Nephron progenitor cell (in vitro differentiated cells): ENCODE data around the gene HMCN1.

Experiments
- DNase-seq: peaks from one replicate; pipeline ENCODE4 v3.0.0; 2021
- H3K27ac Mint-ChIP-seq: 2 replicates; pipeline ENCODE4 v1.8.0; 2021; ENCODE audit warnings: mild to moderate bottlenecking, moderate library complexity, mixed read lengths
- H3K27me3 Mint-ChIP-seq: 2 replicates; pipeline ENCODE4 v1.8.0; 2021; ENCODE audit warnings: mild to moderate bottlenecking, low read depth, mixed read lengths; ENCODE audit not compliant: poor library complexity
- H3K36me3 Mint-ChIP-seq: 2 replicates; pipeline ENCODE4 v1.8.0; 2021; ENCODE audit warnings: low read depth, mixed read lengths
- H3K4me1 Mint-ChIP-seq: 2 replicates; pipeline ENCODE4 v1.8.0; 2021; ENCODE audit warnings: mixed read lengths
- H3K4me3 Mint-ChIP-seq: 2 replicates; pipeline ENCODE4 v1.8.0; 2021; ENCODE audit warnings: mild to moderate bottlenecking, moderate library complexity, mixed read lengths
- H3K9me3 Mint-ChIP-seq: 2 replicates; pipeline ENCODE4 v1.8.0; 2021; ENCODE audit warnings: mild to moderate bottlenecking, moderate library complexity, mixed read lengths
- CTCF ChIP-seq: fragments of 200-600 bp; sonication (generic); IDR thresholded peaks from 2 replicates; pipeline ENCODE4 v1.5.0; 2021; ENCODE audit warnings: antibody characterized with exemption

The HMCN1 gene

GRCh38 chr1:185719021-185719420, 15.2 kb upstream of the HMCN1 start:
- H3K36me3 Mint-ChIP-seq = no peaks in the 10 kb centered on the region
- H3K27ac Mint-ChIP-seq = no peak overlapping the region
- peak; percentile 10 for DNase-seq
- H3K27me3 Mint-ChIP-seq = no peaks in the 10 kb centered on the region
- H3K4me1 Mint-ChIP-seq = no peaks in the 10 kb centered on the region
- TF ChIP-seq CTCF = no peak
- H3K4me3 Mint-ChIP-seq = no peak overlapping the region
- peaks cover 2% of the 10 kb centered on the region for H3K9me3 Mint-ChIP-seq

- no peak for DNase-seq
- H3K4me1 Mint-ChIP-seq = no peaks in the 10 kb centered on the region
- H3K27ac Mint-ChIP-seq = no peak overlapping the region
- no peaks in the 10 kb centered on the region for H3K27me3 Mint-ChIP-seq
- peak; percentile 49 for TF ChIP-seq CTCF
- no peak overlapping the region for H3K4me3 Mint-ChIP-seq
- H3K9me3 Mint-ChIP-seq = no peaks in the 10 kb centered on the region
- no peaks in the 10 kb centered on the region for H3K36me3 Mint-ChIP-seq
Observed at GRCh38 chr1:185720633-185721272, 13.4 kb upstream of the HMCN1 start.

GRCh38 chr1:185721553-185721952, 12.6 kb upstream of the HMCN1 start:
- Mint-ChIP-seq H3K27ac (no peak overlapping the region), H3K4me3 (no peak overlapping the region), H3K4me1 (no peaks in the 10 kb centered on the region), H3K9me3 (no peaks in the 10 kb centered on the region), H3K27me3 (no peaks in the 10 kb centered on the region), H3K36me3 (no peaks in the 10 kb centered on the region)
- no peak for TF ChIP-seq CTCF
- DNase-seq = no peak

- TF ChIP-seq CTCF = no peak
- Mint-ChIP-seq H3K4me1 (no peaks in the 10 kb centered on the region), H3K4me3 (no peak overlapping the region), H3K27ac (no peak overlapping the region), H3K9me3 (no peaks in the 10 kb centered on the region), H3K27me3 (no peaks in the 10 kb centered on the region), H3K36me3 (no peaks in the 10 kb centered on the region)
- DNase-seq = no peak
Observed at GRCh38 chr1:185722098-185722497, 12.1 kb upstream of the HMCN1 start.

- Mint-ChIP-seq H3K9me3 (peaks cover 28% of the 10 kb centered on the region), H3K4me3 (no peak overlapping the region)
- TF ChIP-seq CTCF = no peak
Observed at GRCh38 chr1:185727726-185728125, 6.5 kb upstream of the HMCN1 start.

GRCh38 chr1:185731446-185731845, 2.7 kb upstream of the HMCN1 start:
- Mint-ChIP-seq H3K4me3 (no peak overlapping the region), H3K36me3 (peaks cover 23% of the 10 kb centered on the region), H3K27ac (no peak overlapping the region), H3K9me3 (peaks cover 28% of the 10 kb centered on the region), H3K27me3 (peaks cover 4% of the 10 kb centered on the region), H3K4me1 (peaks cover 39% of the 10 kb centered on the region)
- DNase-seq = no peak
- no peak for TF ChIP-seq CTCF

More at GRCh38 chr1:185727726-185728125, 6.5 kb upstream of the HMCN1 start:
- H3K27me3 Mint-ChIP-seq = peaks cover 4% of the 10 kb centered on the region
- H3K27ac Mint-ChIP-seq = no peak overlapping the region
- H3K36me3 Mint-ChIP-seq = peaks cover 23% of the 10 kb centered on the region
- peaks cover 15% of the 10 kb centered on the region for H3K4me1 Mint-ChIP-seq
- DNase-seq = no peak
